Neural cell (in vitro differentiated cells): ENCODE results near the gene SIGLEC5. TPM values are rescaled to one million over a fixed set of nuclear protein-coding genes. Genes with fewer than 3 reads are reported as not detected.

ENCODE experiments used
- H2AFZ ChIP-seq: fragments of 200-600, 300-800 bp; sonication (generic), shearing (Covaris generic); 2 replicates; pipeline ENCODE4 v1.6.0; 2014; ENCODE audit warnings: low read depth, mild to moderate bottlenecking, antibody characterized with exemption, low read length, moderate library complexity
- H3F3A ChIP-seq: fragments of 200-600 bp; shearing (Covaris generic); 2 replicates; pipeline ENCODE4 v1.6.1; 2016; ENCODE audit warnings: mild to moderate bottlenecking, moderate library complexity, mixed read lengths, antibody characterized with exemption, low read length; ENCODE audit not compliant: insufficient read depth, poor library complexity, severe bottlenecking
- H3K27ac ChIP-seq: fragments of 200-600, 300-800 bp; sonication (generic), shearing (Covaris generic); 2 replicates; pipeline ENCODE4 v1.5.1; 2014; ENCODE audit warnings: mild to moderate bottlenecking, low read length, moderate library complexity
- H3K27me3 ChIP-seq: fragments of 300-800, 200-600 bp; sonication (generic), shearing (Covaris generic); 2 replicates; pipeline ENCODE4 v1.6.0; 2014; ENCODE audit warnings: mild to moderate bottlenecking, low read depth, low read length, moderate library complexity; ENCODE audit not compliant: insufficient read depth
- H3K36me3 ChIP-seq: fragments of 300-800, 200-600 bp; sonication (generic), shearing (Covaris generic); 2 replicates; pipeline ENCODE4 v1.5.1; 2014; ENCODE audit warnings: mild to moderate bottlenecking, antibody characterized with exemption, low read length, moderate library complexity; ENCODE audit not compliant: insufficient read depth
- H3K4me2 ChIP-seq: fragments of 300-800, 200-600 bp; sonication (generic), shearing (Covaris generic); 2 replicates; pipeline ENCODE4 v1.6.0; 2014; ENCODE audit warnings: mild to moderate bottlenecking, low read length
- H3K4me3 ChIP-seq: fragments of 300-800, 200-600 bp; sonication (generic), shearing (Covaris generic); 2 replicates; pipeline ENCODE4 v1.5.1; 2014; ENCODE audit warnings: mild to moderate bottlenecking, low read length, moderate library complexity
- H3K79me2 ChIP-seq: fragments of 200-600 bp; shearing (Covaris generic); replicated peaks from 2 replicates; pipeline ENCODE4 v1.6.0; 2014; ENCODE audit warnings: mild to moderate bottlenecking, low read length, moderate library complexity; ENCODE audit not compliant: insufficient read depth
- H3K9ac ChIP-seq: fragments of 300-800, 200-600 bp; sonication (generic), shearing (Covaris generic); 2 replicates; pipeline ENCODE4 v1.6.1; 2016; ENCODE audit warnings: mild to moderate bottlenecking, low read length, mixed read lengths
- H3K9me2 ChIP-seq: fragments of 200-600 bp; shearing (Covaris generic); 2 replicates; pipeline ENCODE4 v1.6.1; 2016; ENCODE audit warnings: mild to moderate bottlenecking, low read length, mixed read lengths; ENCODE audit not compliant: insufficient read depth
- H3K9me3 ChIP-seq: fragments of 200-600, 300-800 bp; sonication (generic), shearing (Covaris generic); 2 replicates; pipeline ENCODE4 v1.6.1; 2016; ENCODE audit warnings: mild to moderate bottlenecking, mixed run types, low read length, moderate library complexity, mixed read lengths
- H4K20me1 ChIP-seq: fragments of 200-600 bp; shearing (Covaris generic); 2 replicates; pipeline ENCODE4 v1.6.1; 2016; ENCODE audit warnings: mild to moderate bottlenecking, mixed run types; ENCODE audit not compliant: insufficient read depth
- CTCF ChIP-seq: fragments of 450-650 bp; IDR thresholded peaks from 2 replicates; pipeline ENCODE4 v1.5.1; 2014; ENCODE audit warnings: antibody characterized with exemption, mild to moderate bottlenecking, moderate library complexity; ENCODE audit not compliant: poor library complexity, severe bottlenecking
- EP300 ChIP-seq: fragments of 450-650 bp; conservative IDR thresholded peaks from 2 replicates; pipeline ENCODE4 v1.6.1; 2014; ENCODE audit warnings: antibody characterized with exemption, mild to moderate bottlenecking, moderate library complexity; ENCODE audit not compliant: poor library complexity, severe bottlenecking
- EZH2 ChIP-seq: fragments of 200-600, 300-800 bp; shearing (Covaris generic), sonication (generic); IDR thresholded peaks from 2 replicates; pipeline ENCODE4 v1.6.1; 2014; ENCODE audit warnings: antibody characterized with exemption, low read length, borderline replicate concordance, mild to moderate bottlenecking; ENCODE audit not compliant: insufficient read depth, poor library complexity, severe bottlenecking
- MXI1 ChIP-seq: fragments of 450-650 bp; conservative IDR thresholded peaks from 2 replicates; pipeline ENCODE4 v1.6.1; 2014; ENCODE audit warnings: antibody characterized with exemption, mild to moderate bottlenecking; ENCODE audit not compliant: poor library complexity, severe bottlenecking
- POLR2AphosphoS5 ChIP-seq: IDR thresholded peaks from 2 replicates; pipeline ENCODE4 v1.6.1; 2012
- RAD21 ChIP-seq: fragments of 450-650 bp; conservative IDR thresholded peaks from 2 replicates; pipeline ENCODE4 v1.6.1; 2014; ENCODE audit warnings: antibody characterized with exemption, mild to moderate bottlenecking, moderate library complexity
- REST ChIP-seq: IDR thresholded peaks from 2 replicates; pipeline ENCODE4 v1.6.1; 2012; ENCODE audit warnings: borderline replicate concordance
- SMC3 ChIP-seq: fragments of 450-650 bp; conservative IDR thresholded peaks from 2 replicates; pipeline ENCODE4 v1.6.1; 2014; ENCODE audit warnings: antibody characterized with exemption, mild to moderate bottlenecking, moderate library complexity; ENCODE audit not compliant: poor library complexity
- TAF1 ChIP-seq: IDR thresholded peaks from 2 replicates; pipeline ENCODE4 v1.6.1; 2012; ENCODE audit warnings: low read depth
- polyA plus RNA-seq: library from polyadenylated mRNA; depleted of rRNA; stranded (reverse); fragments of >200 nt; gene quantifications from 2 replicates; pipeline ENCODE4 v1.2.3, GENCODE V29; 2014

Gene SIGLEC5
- polyA plus RNA-seq, 1 donor from 2014 or later = not detected

- TF ChIP-seq REST (no peak), SMC3 (no peak), EZH2 (no peak), POLR2AphosphoS5 (no peak), RAD21 (no peak), TAF1 (no peak), MXI1 (no peak), CTCF (no peak), EP300 (no peak)
- Histone ChIP-seq H3K36me3 (peaks cover 42% of the 10 kb centered on the region), H3K27me3 (no peaks in the 10 kb centered on the region), H3F3A (no peaks in the 10 kb centered on the region), H3K9me2 (no peaks in the 10 kb centered on the region), H3K4me2 (no peak overlapping the region), H4K20me1 (no peaks in the 10 kb centered on the region), H3K79me2 (no peaks in the 10 kb centered on the region), H3K4me3 (no peak overlapping the region), H3K27ac (no peak overlapping the region), H3K9me3 (no peaks in the 10 kb centered on the region), H3K9ac (no peak overlapping the region), H2AFZ (no peak overlapping the region)
Measured at GRCh38 chr19:51586103-51586728, 44.0 kb downstream of the SIGLEC5 start.

- TF ChIP-seq REST = no peak
- TF ChIP-seq MXI1 = no peak
- no peak for TF ChIP-seq POLR2AphosphoS5
- no peak for TF ChIP-seq EP300
- TF ChIP-seq EZH2 = no peak
- no peak for TF ChIP-seq CTCF
- no peak for TF ChIP-seq RAD21
- H3K9me3 ChIP-seq = no peaks in the 10 kb centered on the region
Measured at GRCh38 chr19:51576850-51577249, 53.4 kb downstream of the SIGLEC5 start.

More at GRCh38 chr19:51576850-51577249, 53.4 kb downstream of the SIGLEC5 start:
- Histone ChIP-seq H4K20me1 (no peaks in the 10 kb centered on the region), H3F3A (no peaks in the 10 kb centered on the region), H3K79me2 (peaks cover 15% of the 10 kb centered on the region), H3K36me3 (no peaks in the 10 kb centered on the region), H3K9me2 (no peaks in the 10 kb centered on the region), H3K9ac (no peak overlapping the region), H3K27me3 (no peaks in the 10 kb centered on the region), H3K27ac (no peak overlapping the region), H3K4me2 (no peak overlapping the region), H2AFZ (no peak overlapping the region), H3K4me3 (no peak overlapping the region)
